ENCODE results near the gene ZNF524.

DNA sequence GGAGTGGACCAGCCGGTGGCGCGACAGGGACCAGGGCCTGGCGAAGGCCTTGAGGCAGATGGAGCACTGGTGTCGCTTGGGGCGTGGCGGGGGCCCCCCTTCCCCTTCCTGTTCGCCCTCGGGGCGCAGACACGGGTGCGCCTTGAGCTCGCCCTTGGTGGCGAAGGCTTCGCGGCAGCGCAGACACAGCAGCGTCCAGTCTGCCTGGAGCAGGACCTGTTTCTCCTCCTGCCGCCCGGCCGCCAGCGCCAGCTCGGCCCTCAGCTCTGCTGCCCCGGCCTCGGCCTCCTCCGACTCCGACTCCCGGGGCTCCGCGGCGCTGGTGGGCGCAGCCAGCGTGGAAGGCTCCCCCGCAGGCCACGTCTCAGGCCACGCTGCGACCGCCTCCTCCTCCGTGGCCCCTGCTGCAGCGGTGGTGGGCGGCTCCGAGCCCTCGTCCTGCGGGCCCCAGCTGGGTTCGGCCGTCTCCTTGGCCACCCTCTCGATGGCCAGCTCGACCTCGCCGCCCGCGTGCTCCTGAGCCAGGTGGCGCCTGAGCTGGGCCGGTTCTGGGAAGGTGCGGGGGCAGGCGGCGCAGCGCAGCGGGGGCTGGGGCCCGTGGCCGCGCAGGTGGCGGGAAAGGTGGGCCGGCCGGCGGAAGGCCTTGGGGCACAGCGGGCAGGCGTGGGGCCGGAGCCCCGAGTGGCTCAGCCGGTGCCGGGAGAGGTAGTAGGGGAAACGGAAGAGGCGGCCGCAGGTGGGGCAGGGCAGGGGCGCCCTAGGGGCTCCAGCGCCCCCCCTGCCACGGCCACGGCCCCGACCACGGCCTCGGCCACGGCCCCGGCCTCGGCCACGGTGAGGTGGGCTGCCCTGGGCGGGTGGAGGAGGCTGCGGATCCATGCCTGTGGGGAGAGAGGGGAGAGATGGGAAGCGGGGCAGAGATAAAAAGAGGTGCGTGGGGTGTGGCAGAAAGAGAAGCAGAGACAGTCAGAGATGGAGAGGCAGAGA, 21.0 kb upstream of the ZNF524 start:
- TF ChIP-seq POLR2AphosphoS5 (IDR thresholded peaks at IDR 0.05; ENCODE audit: low read depth, low read length), result no peak
- no peak for TF ChIP-seq TAF1 (IDR thresholded peaks at IDR 0.05; ENCODE audit: low read depth, low read length)
- TF ChIP-seq POLR2A (IDR thresholded peaks at IDR 0.05; ENCODE audit: low read depth, low read length), result no peak
- TF ChIP-seq SPI1 (IDR thresholded peaks at IDR 0.05; ENCODE audit: low read depth, low read length), result no peak
- no peak for TF ChIP-seq PAX5 (IDR thresholded peaks at IDR 0.05; ENCODE audit: insufficient read depth, low read length, severe bottlenecking)
- TF ChIP-seq POU2F2 (IDR thresholded peaks at IDR 0.05; ENCODE audit: low read depth, low read length), result no peak
